Natural killer cell (primary cell): Measurements from ENCODE around the gene CAMK4. TPM values are rescaled to one million over a fixed set of nuclear protein-coding genes. Genes with fewer than 3 reads are reported as not detected.

ENCODE experiments used
- ATAC-seq, 3 donors: fragments of 150-1000 bp in 2 of 3; fragments of 200-7000 bp in 1 of 3; cut with Tn5 transposase; 1 replicate in 1 of 3; 2 replicates in 2 of 3; pipeline ENCODE4 v1.10.0; 2021; ENCODE audit warnings: mild to moderate bottlenecking in 2 of 3, moderate library complexity in 2 of 3
- DNase-seq, 2 donors: peaks; one replicate each; pipeline versions ENCODE4 v3.0.0 to v3.0.0-alpha.2; 2013 to 2021; ENCODE audit warnings: mixed read lengths in 1 of 2
- H3K27ac ChIP-seq: one replicate; pipeline ENCODE4 v1.5.1; 2013; ENCODE audit warnings: mild to moderate bottlenecking, low read length
- H3K27me3 ChIP-seq: one replicate; pipeline ENCODE4 v1.6.1; 2013; ENCODE audit warnings: low read length; ENCODE audit not compliant: control insufficient read depth, insufficient read depth
- H3K36me3 ChIP-seq: one replicate; pipeline ENCODE4 v1.6.1; 2013; ENCODE audit warnings: low read length; ENCODE audit not compliant: control insufficient read depth, insufficient read depth
- H3K4me1 ChIP-seq: one replicate; pipeline ENCODE4 v1.6.1; 2013; ENCODE audit warnings: low read length; ENCODE audit not compliant: control insufficient read depth, insufficient read depth
- H3K4me3 ChIP-seq: one replicate; pipeline ENCODE4 v1.5.1; 2013; ENCODE audit warnings: low read length
- H3K9me3 ChIP-seq: one replicate; pipeline ENCODE4 v1.6.1; 2013; ENCODE audit warnings: low read length; ENCODE audit not compliant: control insufficient read depth, insufficient read depth
- H3K27ac Mint-ChIP-seq, 2 donors: one replicate each; pipeline ENCODE4 v1.8.0; 2022; ENCODE audit warnings: mild to moderate bottlenecking in 2 of 2, mixed read lengths in 2 of 2, moderate library complexity in 1 of 2
- H3K27me3 Mint-ChIP-seq, 2 donors: one replicate each; pipeline ENCODE4 v1.8.0; 2022; ENCODE audit warnings: low read depth in 2 of 2, mixed read lengths in 2 of 2
- H3K36me3 Mint-ChIP-seq: one replicate; pipeline ENCODE4 v1.8.0; 2022; ENCODE audit warnings: mixed read lengths
- H3K4me1 Mint-ChIP-seq, 2 donors: one replicate each; pipeline ENCODE4 v1.8.0; 2022; ENCODE audit warnings: mixed read lengths in 2 of 2
- H3K4me3 Mint-ChIP-seq: one replicate; pipeline ENCODE4 v1.8.0; 2022; ENCODE audit warnings: mild to moderate bottlenecking, moderate library complexity, mixed read lengths
- H3K9me3 Mint-ChIP-seq, 2 donors: one replicate each; pipeline ENCODE4 v1.8.0; 2022; ENCODE audit warnings: mixed read lengths in 2 of 2
- WGBS: methylation state at CpG from one replicate; pipeline ENCODE4 v1.1.7; 2013; ENCODE audit warnings: missing lambda C conversion rate; ENCODE audit not compliant: insufficient coverage; 5-methylcytosine and 5-hydroxymethylcytosine counted together
- intact Hi-C: fragments of 100-400 bp; cut with micrococcal nuclease; formaldehyde crosslinking; loops from one replicate; pipeline ENCODE4 v1.14.2; 2022
- total RNA-seq, 4 donors: library from RNA; stranded (reverse); fragments of 120-200 nt in 1 of 4; gene quantifications; one replicate each; pipeline versions ENCODE4 v1.2.3 to v1.2.4, GENCODE V29; 2013 to 2022
- TF ChIP-seq, protein P1 (sequence below): fragments of 200-600 bp; IDR thresholded peaks from one replicate; pipeline ENCODE4 v1.8.0; 2022; ENCODE audit warnings: antibody characterized with exemption

CAMK4 gene
- total RNA-seq, 3 donors from 2014 or later (not counting 1 experiment from before 2014, with no cell fraction given), result 0.80 to 7.9 (median 7.2) TPM

- no peaks in the 10 kb centered on the region for H3K27me3 ChIP-seq
- H3K4me1 ChIP-seq, result no peaks in the 10 kb centered on the region
- H3K4me3 Mint-ChIP-seq, result no peak overlapping the region
- H3K27ac ChIP-seq, result no peak overlapping the region
- H3K9me3 ChIP-seq, result no peaks in the 10 kb centered on the region
- no peaks in the 10 kb centered on the region for H3K36me3 Mint-ChIP-seq
- intact Hi-C loops, result no loop called here
- DNase-seq (no peak), ATAC-seq (no peak)
- no peak overlapping the region for H3K4me3 ChIP-seq
- H3K9me3 Mint-ChIP-seq, result peaks cover 5 to 18% of the 10 kb centered on the region in 2 donors
- no peaks in the 10 kb centered on the region for H3K4me1 Mint-ChIP-seq
- 71% methylated on average over 1 of the region's 2 CpGs for WGBS
- no peak overlapping the region for H3K27ac Mint-ChIP-seq
- H3K27me3 Mint-ChIP-seq, result no peaks in the 10 kb centered on the region
- H3K36me3 ChIP-seq, result no peaks in the 10 kb centered on the region
- TF ChIP-seq, protein P1, sequence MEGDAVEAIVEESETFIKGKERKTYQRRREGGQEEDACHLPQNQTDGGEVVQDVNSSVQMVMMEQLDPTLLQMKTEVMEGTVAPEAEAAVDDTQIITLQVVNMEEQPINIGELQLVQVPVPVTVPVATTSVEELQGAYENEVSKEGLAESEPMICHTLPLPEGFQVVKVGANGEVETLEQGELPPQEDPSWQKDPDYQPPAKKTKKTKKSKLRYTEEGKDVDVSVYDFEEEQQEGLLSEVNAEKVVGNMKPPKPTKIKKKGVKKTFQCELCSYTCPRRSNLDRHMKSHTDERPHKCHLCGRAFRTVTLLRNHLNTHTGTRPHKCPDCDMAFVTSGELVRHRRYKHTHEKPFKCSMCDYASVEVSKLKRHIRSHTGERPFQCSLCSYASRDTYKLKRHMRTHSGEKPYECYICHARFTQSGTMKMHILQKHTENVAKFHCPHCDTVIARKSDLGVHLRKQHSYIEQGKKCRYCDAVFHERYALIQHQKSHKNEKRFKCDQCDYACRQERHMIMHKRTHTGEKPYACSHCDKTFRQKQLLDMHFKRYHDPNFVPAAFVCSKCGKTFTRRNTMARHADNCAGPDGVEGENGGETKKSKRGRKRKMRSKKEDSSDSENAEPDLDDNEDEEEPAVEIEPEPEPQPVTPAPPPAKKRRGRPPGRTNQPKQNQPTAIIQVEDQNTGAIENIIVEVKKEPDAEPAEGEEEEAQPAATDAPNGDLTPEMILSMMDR, result no peak
Observed at GRCh38 chr5:111360173-111360572, 136.0 kb downstream of the CAMK4 start.

GRCh38 chr5:111364992-111365391, 140.8 kb downstream of the CAMK4 start:
- H3K27me3 Mint-ChIP-seq, result no peaks in the 10 kb centered on the region
- peaks cover 6 to 13% of the 10 kb centered on the region in 2 donors for H3K9me3 Mint-ChIP-seq
- no peak overlapping the region for H3K4me3 Mint-ChIP-seq
- no peak overlapping the region for H3K27ac Mint-ChIP-seq
- H3K4me1 Mint-ChIP-seq, result no peaks in the 10 kb centered on the region
- WGBS, result 89% methylated on average over 2 of the region's 2 CpGs
- no peak overlapping the region for H3K27ac ChIP-seq
- H3K36me3 Mint-ChIP-seq, result no peaks in the 10 kb centered on the region
- ATAC-seq (no peak), DNase-seq (peak in 1 of 2 donors; percentile 8)
- no peaks in the 10 kb centered on the region for H3K27me3 ChIP-seq
- H3K36me3 ChIP-seq, result no peaks in the 10 kb centered on the region
- H3K4me3 ChIP-seq, result no peak overlapping the region
- intact Hi-C loops, result no loop called here
- H3K4me1 ChIP-seq, result no peaks in the 10 kb centered on the region
- H3K9me3 ChIP-seq, result no peaks in the 10 kb centered on the region
- TF ChIP-seq, protein P1, result no peak

DNA sequence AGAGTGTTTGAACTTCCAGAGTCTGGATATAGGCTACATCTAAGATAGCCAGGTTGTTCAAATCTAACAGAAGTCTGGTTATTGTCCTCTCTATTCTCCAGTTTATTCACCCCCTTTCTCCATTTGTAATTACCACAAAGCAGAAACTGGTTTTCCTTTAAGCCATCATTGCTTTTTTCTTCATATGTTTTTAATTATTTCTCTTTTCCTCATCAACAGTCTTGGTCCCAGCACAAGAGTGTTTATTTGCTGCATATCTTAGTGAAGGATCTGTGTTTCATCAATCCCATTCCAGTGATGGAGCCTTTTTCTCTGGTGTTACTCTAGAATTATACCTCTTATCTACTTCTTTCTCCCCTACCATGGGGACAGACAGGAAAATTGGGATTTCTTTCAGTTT, 142.2 kb downstream of the CAMK4 start:
- Histone ChIP-seq H3K4me3 (no peak overlapping the region), H3K27ac (no peak overlapping the region), H3K9me3 (no peaks in the 10 kb centered on the region), H3K36me3 (no peaks in the 10 kb centered on the region), H3K27me3 (no peaks in the 10 kb centered on the region), H3K4me1 (no peaks in the 10 kb centered on the region)
- H3K4me1 Mint-ChIP-seq, result no peaks in the 10 kb centered on the region
- H3K4me3 Mint-ChIP-seq, result no peak overlapping the region
- H3K36me3 Mint-ChIP-seq, result no peaks in the 10 kb centered on the region
- TF ChIP-seq, protein P1, result no peak
- no peak overlapping the region for H3K27ac Mint-ChIP-seq
- H3K9me3 Mint-ChIP-seq, result peaks cover 6 to 13% of the 10 kb centered on the region in 2 donors
- intact Hi-C loops, result no loop called here
- DNase-seq, result no peak
- ATAC-seq, result no peak
- H3K27me3 Mint-ChIP-seq, result no peaks in the 10 kb centered on the region

DNA sequence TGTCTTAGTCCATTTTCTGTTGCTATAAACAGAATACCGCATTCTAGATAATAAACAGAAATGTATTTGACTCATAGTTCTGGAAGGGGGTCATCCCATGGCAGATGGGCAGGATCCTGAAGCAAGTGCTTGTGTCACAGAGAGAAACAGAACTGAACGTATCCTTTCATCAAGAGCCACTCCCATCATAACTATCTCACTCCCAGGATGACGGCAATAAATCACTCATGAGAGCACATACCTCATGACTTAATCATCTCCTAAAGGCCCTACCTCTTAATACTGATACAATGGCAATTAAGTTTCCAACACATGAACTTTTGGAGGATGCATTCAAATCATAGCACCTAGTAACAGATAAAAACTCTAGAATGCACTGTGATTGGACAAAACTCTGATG, 142.9 kb downstream of the CAMK4 start:
- H3K4me3 Mint-ChIP-seq, result no peak overlapping the region
- no peaks in the 10 kb centered on the region for H3K27me3 Mint-ChIP-seq
- H3K27ac Mint-ChIP-seq, result no peak overlapping the region
- H3K36me3 ChIP-seq, result no peaks in the 10 kb centered on the region
- no peaks in the 10 kb centered on the region for H3K4me1 Mint-ChIP-seq
- H3K9me3 ChIP-seq, result no peaks in the 10 kb centered on the region
- H3K27me3 ChIP-seq, result no peaks in the 10 kb centered on the region
- DNase-seq, result no peak
- no peaks in the 10 kb centered on the region for H3K4me1 ChIP-seq
- H3K4me3 ChIP-seq, result no peak overlapping the region
- H3K9me3 Mint-ChIP-seq, result peaks cover 6 to 13% of the 10 kb centered on the region in 2 donors
- WGBS, result 83% methylated on average over 3 of the region's 3 CpGs
- H3K27ac ChIP-seq, result no peak overlapping the region
- intact Hi-C loops, result no loop called here
- ATAC-seq, result no peak
- TF ChIP-seq, protein P1, result no peak
- H3K36me3 Mint-ChIP-seq, result no peaks in the 10 kb centered on the region
